HCT116 (cell line): ENCODE results near the gene PRR15L. TPM values are rescaled to one million over a fixed set of nuclear protein-coding genes. Genes with fewer than 3 reads are reported as not detected.

Experiments
- ATAC-seq: fragments of 200-7000 bp; cut with Tn5 transposase; 2 replicates; pipeline ENCODE4 v1.9.1; 2020; ENCODE audit warnings: mild to moderate bottlenecking, moderate library complexity
- BruUV-seq: library from RNA; stranded (reverse); fragments of 400-500 nt; replicated peaks from 2 replicates; lab custom pipeline; 2021; lab: Mats Ljungman, UMichigan
- CTCF ChIA-PET: fragments of 300-600 bp; sonication (Branson Sonifier 250); formaldehyde crosslinking; loops from one replicate; lab custom pipeline; 2021; ENCODE audit warnings: antibody characterized with exemption; lab: Charles Lee
- POLR2A ChIA-PET: fragments of 300-600, 350-600 bp; sonication (Branson Sonifier 250); formaldehyde crosslinking; loops from one replicate; lab custom pipeline; 2021; ENCODE audit warnings: antibody characterized with exemption; lab: Charles Lee
- RAD21 ChIA-PET, 2 experiments: fragments of 300-600 bp; sonication (Branson Sonifier 250); formaldehyde crosslinking; loops; one replicate each; lab custom pipeline; 2023; ENCODE audit warnings: low total read pairs in 2 of 2; ENCODE audit not compliant: uncharacterized antibody in 2 of 2, unreplicated experiment in 2 of 2, low non-redundant PET in 1 of 2; lab: Charles Lee
- DNase-seq: peaks from one replicate; pipeline ENCODE4 v3.0.0-alpha.2; 2010; ENCODE audit warnings: low read depth, low spot score
- H2AFZ ChIP-seq: fragments of 200-600 bp; shearing (Covaris generic), sonication (generic); 2 replicates; pipeline ENCODE4 v1.6.1; 2017; ENCODE audit warnings: low read depth, mixed run types, mixed read lengths, antibody characterized with exemption, low read length; ENCODE audit not compliant: poor library complexity, severe bottlenecking
- H3K27ac ChIP-seq: 2 replicates; pipeline ENCODE4 v1.5.1; 2012; ENCODE audit warnings: low read depth, low read length
- H3K27me3 ChIP-seq: fragments of 200-600 bp; sonication (generic); 2 replicates; pipeline ENCODE4 v1.6.1; 2016; ENCODE audit warnings: mixed run types, low read length, mixed read lengths; ENCODE audit not compliant: insufficient read depth
- H3K36me3 ChIP-seq, 2 experiments: fragments of 200-500 bp in 1 of 2; fragments of 200-600 bp in 1 of 2; sonication (Bioruptor generic) in 1 of 2; sonication (generic) in 1 of 2; 2 replicates each; pipeline versions ENCODE4 v1.5.1 to v1.6.1; 2014 to 2016; ENCODE audit warnings: low read length in 2 of 2, inconsistent platforms in 1 of 2, mixed read lengths in 1 of 2, mixed run types in 1 of 2; ENCODE audit not compliant: insufficient read depth in 2 of 2, control insufficient read depth in 1 of 2
- H3K4me1 ChIP-seq, 2 experiments: fragments of 200-600 bp in 1 of 2; sonication (generic) in 1 of 2; 2 replicates each; pipeline versions ENCODE4 v1.5.1 to v1.6.1; 2012 to 2017; ENCODE audit warnings: low read length in 2 of 2, inconsistent platforms in 1 of 2, mild to moderate bottlenecking in 1 of 2, mixed read lengths in 1 of 2, mixed run types in 1 of 2, moderate library complexity in 1 of 2; ENCODE audit not compliant: insufficient read depth in 2 of 2, control insufficient read depth in 1 of 2
- H3K4me2 ChIP-seq: fragments of 200-600 bp; sonication (generic); 2 replicates; pipeline ENCODE4 v1.6.1; 2017; ENCODE audit warnings: mixed run types, low read length, mixed read lengths
- H3K4me3 ChIP-seq, 2 experiments: fragments of 200-600 bp in 1 of 2; sonication (generic) in 1 of 2; replicated peaks in 1 of 2; 2 replicates each; pipeline ENCODE4 v1.5.1; 2011 to 2016; ENCODE audit warnings: low read length in 2 of 2, control low read depth in 1 of 2, low read depth in 1 of 2, mild to moderate bottlenecking in 1 of 2, mixed read lengths in 1 of 2, mixed run types in 1 of 2
- H3K79me2 ChIP-seq: fragments of 200-600 bp; sonication (generic); 2 replicates; pipeline ENCODE4 v1.6.1; 2017; ENCODE audit warnings: mild to moderate bottlenecking, mixed run types, low read length, moderate library complexity, mixed read lengths; ENCODE audit not compliant: insufficient read depth
- H3K9ac ChIP-seq: fragments of 200-600 bp; sonication (generic); 2 replicates; pipeline ENCODE4 v1.6.1; 2016; ENCODE audit warnings: low read length, mixed read lengths
- H3K9me2 ChIP-seq: fragments of 200-600 bp; sonication (generic), shearing (Covaris generic); 2 replicates; pipeline ENCODE4 v1.6.1; 2017; ENCODE audit warnings: mixed run types, mild to moderate bottlenecking, moderate library complexity; ENCODE audit not compliant: insufficient read depth
- H3K9me3 ChIP-seq, 2 experiments: fragments of 200-500 bp in 1 of 2; fragments of 200-600 bp in 1 of 2; sonication (Bioruptor generic) in 1 of 2; sonication (generic) in 1 of 2; 2 replicates each; pipeline ENCODE4 v1.6.1; 2014 to 2017; ENCODE audit warnings: low read length in 2 of 2, mixed read lengths in 2 of 2, inconsistent platforms in 1 of 2, low read depth in 1 of 2, mild to moderate bottlenecking in 1 of 2, mixed run types in 1 of 2, moderate library complexity in 1 of 2; ENCODE audit not compliant: control insufficient read depth in 1 of 2, insufficient read depth in 1 of 2
- H4K20me1 ChIP-seq: fragments of 200-600 bp; sonication (generic), shearing (Covaris generic); 2 replicates; pipeline ENCODE4 v1.6.1; 2017; ENCODE audit warnings: mixed run types, mild to moderate bottlenecking, moderate library complexity; ENCODE audit not compliant: insufficient read depth
- CBX3 ChIP-seq: IDR thresholded peaks from 2 replicates; pipeline ENCODE4 v1.6.1; 2012; ENCODE audit warnings: low read depth
- CEBPB ChIP-seq: IDR thresholded peaks from 2 replicates; pipeline ENCODE4 v1.6.1; 2012; ENCODE audit warnings: low read depth
- EGR1 ChIP-seq: IDR thresholded peaks from 2 replicates; pipeline ENCODE4 v1.6.1; 2012; ENCODE audit warnings: low read depth
- ELF1 ChIP-seq: IDR thresholded peaks from 2 replicates; pipeline ENCODE4 v1.6.1; 2012; ENCODE audit warnings: low read depth, borderline replicate concordance
- EZH2phosphoT487 ChIP-seq: fragments of 200-600 bp; IDR thresholded peaks from 2 replicates; pipeline ENCODE4 v1.6.1; 2018; ENCODE audit warnings: antibody characterized with exemption, borderline replicate concordance
- JUND ChIP-seq: IDR thresholded peaks from 2 replicates; pipeline ENCODE4 v1.6.1; 2012
- POLR2A ChIP-seq: IDR thresholded peaks from 2 replicates; pipeline ENCODE4 v1.7.0; 2011; ENCODE audit warnings: borderline replicate concordance; ENCODE audit not compliant: insufficient read depth, insufficient read length; ENCODE audit errors: extremely low read depth
- POLR2AphosphoS5 ChIP-seq: IDR thresholded peaks from 2 replicates; pipeline ENCODE4 v1.6.1; 2011; ENCODE audit warnings: mild to moderate bottlenecking, low read depth, low read length, moderate library complexity
- RAD21 ChIP-seq: IDR thresholded peaks from 2 replicates; pipeline ENCODE4 v1.6.1; 2012; ENCODE audit warnings: low read depth, mild to moderate bottlenecking
- REST ChIP-seq: IDR thresholded peaks from 2 replicates; pipeline ENCODE4 v1.6.1; 2012; ENCODE audit warnings: low read depth
- SIN3A ChIP-seq: IDR thresholded peaks from 2 replicates; pipeline ENCODE4 v1.6.1; 2012; ENCODE audit warnings: low read depth
- SRF ChIP-seq: IDR thresholded peaks from 2 replicates; pipeline ENCODE4 v1.6.1; 2012; ENCODE audit warnings: low read depth
- TCF7L2 ChIP-seq: IDR thresholded peaks from 2 replicates; pipeline ENCODE4 v1.7.0; 2011; ENCODE audit warnings: borderline replicate concordance, inconsistent platforms; ENCODE audit not compliant: insufficient read depth, insufficient read length; ENCODE audit errors: extremely low read depth
- YY1 ChIP-seq: IDR thresholded peaks from 2 replicates; pipeline ENCODE4 v1.6.1; 2011; ENCODE audit warnings: low read length, low read depth, moderate library complexity, mild to moderate bottlenecking; ENCODE audit not compliant: insufficient replicate concordance; ENCODE audit errors: extremely low read depth
- ZBTB33 ChIP-seq: IDR thresholded peaks from 2 replicates; pipeline ENCODE4 v1.6.1; 2011; ENCODE audit warnings: mild to moderate bottlenecking, low read length, moderate library complexity; ENCODE audit not compliant: insufficient replicate concordance; ENCODE audit errors: extremely low read depth
- ZFX ChIP-seq: fragments of 450-650 bp; IDR thresholded peaks from 2 replicates; pipeline ENCODE4 v1.6.1; 2017
- ZNF274 ChIP-seq: fragments of 200-500 bp; sonication (Bioruptor generic); IDR thresholded peaks from 2 replicates; pipeline ENCODE4 v1.6.1; 2014; ENCODE audit warnings: mild to moderate bottlenecking, low read depth, low read length, inconsistent platforms
- intact Hi-C: fragments of 100-400 bp; cut with micrococcal nuclease; formaldehyde crosslinking; loops from 2 replicates; pipeline ENCODE4 v1.10.0; 2022
- total RNA-seq: library from RNA; stranded (reverse); gene quantifications from one replicate; pipeline ENCODE4 v1.2.1, GENCODE V29; 2021; ENCODE audit not compliant: unreplicated experiment
- TF ChIP-seq, protein P1 (sequence below), 3 experiments: fragments of 200-600 bp in 1 of 3; sonication (generic) in 1 of 3; IDR thresholded peaks in 2 of 3; conservative IDR thresholded peaks in 1 of 3; 2 replicates each; pipeline ENCODE4 v1.5.1; 2012 to 2017; ENCODE audit warnings: low read depth in 2 of 3, low read length in 2 of 3, antibody characterized with exemption in 1 of 3, borderline replicate concordance in 1 of 3, control low read depth in 1 of 3, mild to moderate bottlenecking in 1 of 3, mixed read lengths in 1 of 3, mixed run types in 1 of 3, moderate library complexity in 1 of 3; ENCODE audit not compliant: insufficient read depth in 1 of 3
- TF ChIP-seq, protein P2 (sequence below): IDR thresholded peaks from 2 replicates; pipeline ENCODE4 v1.6.1; 2012

Gene PRR15L
- total RNA-seq, 1 experiment from 2014 or later = 0.34 TPM

GRCh38 chr17:47907932-47908562, 49.6 kb downstream of the PRR15L start:
- H3K4me3 ChIP-seq = no peak overlapping the region
- no TSS peak for BruUV-seq
- CTCF ChIA-PET = no interaction called here
- POLR2A ChIA-PET = interaction anchor here (2.1 kb wide), 1 partner anchor 13 kb away, joined by 6 read pairs; the partner anchor contains the start of gene SP2
- no peaks in the 10 kb centered on the region for H3K9me3 ChIP-seq
- H3K9ac ChIP-seq = no peak overlapping the region
- RAD21 ChIA-PET = no interaction called here
- no peaks in the 10 kb centered on the region for H4K20me1 ChIP-seq
- no peak overlapping the region for H2AFZ ChIP-seq
- TF ChIP-seq EZH2phosphoT487 = no peak
- no peak for TF ChIP-seq POLR2AphosphoS5
- no peak for TF ChIP-seq POLR2A
- TF ChIP-seq YY1 = no peak
- TF ChIP-seq EGR1 = no peak
- no peak for TF ChIP-seq CBX3
- no peak for TF ChIP-seq CEBPB
- TF ChIP-seq, protein P1, sequence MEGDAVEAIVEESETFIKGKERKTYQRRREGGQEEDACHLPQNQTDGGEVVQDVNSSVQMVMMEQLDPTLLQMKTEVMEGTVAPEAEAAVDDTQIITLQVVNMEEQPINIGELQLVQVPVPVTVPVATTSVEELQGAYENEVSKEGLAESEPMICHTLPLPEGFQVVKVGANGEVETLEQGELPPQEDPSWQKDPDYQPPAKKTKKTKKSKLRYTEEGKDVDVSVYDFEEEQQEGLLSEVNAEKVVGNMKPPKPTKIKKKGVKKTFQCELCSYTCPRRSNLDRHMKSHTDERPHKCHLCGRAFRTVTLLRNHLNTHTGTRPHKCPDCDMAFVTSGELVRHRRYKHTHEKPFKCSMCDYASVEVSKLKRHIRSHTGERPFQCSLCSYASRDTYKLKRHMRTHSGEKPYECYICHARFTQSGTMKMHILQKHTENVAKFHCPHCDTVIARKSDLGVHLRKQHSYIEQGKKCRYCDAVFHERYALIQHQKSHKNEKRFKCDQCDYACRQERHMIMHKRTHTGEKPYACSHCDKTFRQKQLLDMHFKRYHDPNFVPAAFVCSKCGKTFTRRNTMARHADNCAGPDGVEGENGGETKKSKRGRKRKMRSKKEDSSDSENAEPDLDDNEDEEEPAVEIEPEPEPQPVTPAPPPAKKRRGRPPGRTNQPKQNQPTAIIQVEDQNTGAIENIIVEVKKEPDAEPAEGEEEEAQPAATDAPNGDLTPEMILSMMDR (IDR thresholded peaks at IDR 0.05 in 2 of 3, conservative IDR thresholded peaks at IDR 0.05 in 1 of 3; ENCODE audit: borderline replicate concordance in 1 of 3, insufficient read depth in 1 of 3, low read depth in 2 of 3, low read length in 2 of 3) = no peak
- no peak for TF ChIP-seq TCF7L2
- no peak for TF ChIP-seq REST
- TF ChIP-seq ELF1 = no peak
- no peak for TF ChIP-seq JUND
- no peak for TF ChIP-seq ZNF274
- no peak for TF ChIP-seq ZFX
- TF ChIP-seq SRF = no peak
- no peak for TF ChIP-seq ZBTB33
- no peak for TF ChIP-seq RAD21
- TF ChIP-seq, protein P2, sequence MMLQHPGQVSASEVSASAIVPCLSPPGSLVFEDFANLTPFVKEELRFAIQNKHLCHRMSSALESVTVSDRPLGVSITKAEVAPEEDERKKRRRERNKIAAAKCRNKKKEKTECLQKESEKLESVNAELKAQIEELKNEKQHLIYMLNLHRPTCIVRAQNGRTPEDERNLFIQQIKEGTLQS = no peak
- TF ChIP-seq SIN3A = no peak
- H3K4me1 ChIP-seq = no peaks in the 10 kb centered on the region
- H3K27ac ChIP-seq = no peak overlapping the region
- H3K9me2 ChIP-seq = no peaks in the 10 kb centered on the region
- no peak overlapping the region for H3K4me2 ChIP-seq
- no peaks in the 10 kb centered on the region for H3K27me3 ChIP-seq
- ATAC-seq (no peak), DNase-seq (no peak)
- H3K79me2 ChIP-seq = no peaks in the 10 kb centered on the region
- H3K36me3 ChIP-seq = no peaks in the 10 kb centered on the region
- intact Hi-C loops = no loop called here
